Measurements from ENCODE around the gene PPP3CA. TPM values are rescaled to one million over a fixed set of nuclear protein-coding genes. Genes with fewer than 3 reads are reported as not detected.
A peak's percentile ranks its signal among the peaks of the same experiment; 100 is the strongest.

Gene PPP3CA
- total and polyA plus RNA-seq, 2 of the 13 experiments (the other 11 are each of a cell fraction or from before 2014, with no cell fraction given): 4.8 to 13.2 TPM

GRCh38 chr4:101355767-101356702 lies 8.7 kb upstream of the PPP3CA start (continued):
- TF ChIP-seq PRDM15 (CRISPR knock-in tag; IDR thresholded peaks at IDR 0.05): no peak
- peak; percentile 87 for TF ChIP-seq ARID5B (CRISPR knock-in tag; IDR thresholded peaks at IDR 0.05)
- no peak for TF ChIP-seq MAF1 (CRISPR knock-in tag; IDR thresholded peaks at IDR 0.05; ENCODE audit: borderline replicate concordance)
- no peak for TF ChIP-seq HNF1A (IDR thresholded peaks at IDR 0.05; ENCODE audit: low read depth)
- TF ChIP-seq HNF1A (CRISPR knock-in tag; IDR thresholded peaks at IDR 0.05; ENCODE audit: borderline replicate concordance): no peak
- no peak for TF ChIP-seq ZBTB4 (CRISPR knock-in tag; IDR thresholded peaks at IDR 0.05; ENCODE audit: borderline replicate concordance)
- no peak for TF ChIP-seq ZNF30 (CRISPR knock-in tag; IDR thresholded peaks at IDR 0.05)
- TF ChIP-seq THAP11 (CRISPR knock-in tag; IDR thresholded peaks at IDR 0.05): no peak
- peak; percentile 82 for TF ChIP-seq GATAD2A (CRISPR knock-in tag; IDR thresholded peaks at IDR 0.05)
- peak; percentile 8 for TF ChIP-seq ASH2L (IDR thresholded peaks at IDR 0.05; ENCODE audit: insufficient read length, low read depth, low read length)
- TF ChIP-seq CHD4 (IDR thresholded peaks at IDR 0.05; ENCODE audit: borderline replicate concordance, low read length): no peak
- no peak for TF ChIP-seq HOXA9 (CRISPR knock-in tag; IDR thresholded peaks at IDR 0.05; ENCODE audit: borderline replicate concordance)
